ENCODE data around the gene ADGRG7. TPM values are rescaled to one million over a fixed set of nuclear protein-coding genes. Genes with fewer than 3 reads are reported as not detected.

ADGRG7 gene
- polyA plus RNA-seq, 2 of the 4 experiments (the other 2 are of a cell fraction): 0.09 TPM; not detected in 1

DNA sequence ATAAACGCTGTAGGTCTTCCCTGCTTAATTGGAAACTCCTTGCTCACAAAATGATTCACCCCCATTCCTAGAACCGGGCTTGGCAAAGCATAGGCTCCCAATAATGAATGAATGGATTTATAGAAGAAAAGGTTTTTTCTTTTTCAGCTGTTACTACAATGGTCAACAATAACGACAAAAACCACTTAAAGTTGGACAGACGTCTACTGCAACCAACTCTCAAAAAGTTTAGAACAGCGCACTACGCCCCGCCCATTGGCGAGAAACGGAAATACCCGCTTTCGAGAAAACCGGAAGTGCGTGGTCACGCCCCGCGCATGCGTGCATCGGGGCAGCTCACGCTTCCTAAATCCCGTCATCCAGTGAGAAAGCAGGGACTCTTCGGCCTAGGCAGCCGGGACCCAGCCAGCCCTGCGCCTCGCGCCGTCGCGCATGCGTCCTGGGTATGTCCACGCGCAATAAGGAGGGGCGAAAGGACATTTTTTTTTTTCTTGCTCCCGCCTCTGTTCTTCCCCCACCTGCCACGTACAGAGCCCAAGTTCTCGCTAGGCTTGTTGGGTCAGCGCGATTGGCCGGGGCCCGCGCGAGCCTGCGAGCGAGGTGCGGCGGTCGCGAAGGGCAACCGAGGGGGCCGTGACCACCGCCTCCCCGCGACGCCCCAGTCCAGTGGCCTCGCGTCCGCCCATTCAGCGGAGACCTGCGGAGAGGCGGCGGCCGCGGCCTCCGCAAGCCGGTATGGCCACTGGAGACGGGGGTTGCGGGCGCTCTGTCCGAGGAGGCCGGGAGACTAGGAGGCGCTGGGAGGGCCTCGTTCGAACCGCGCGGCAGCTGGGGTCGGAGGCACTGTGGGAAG lies 99.8 kb downstream of the ADGRG7 start, which contains the start of gene TFG:
Gene TFG, plus strand, starts transcription at position 506 of the 853 bp plus-strand sequence. CDS start 4,192 bp downstream, outside the sequence.
- peak within 1 kb of the TSS; percentile 86 for H3K4me3 ChIP-seq
- WGBS (ENCODE audit: missing lambda C conversion rate): 2% methylated on average over 33 of the region's 76 CpGs
- ChIA-PET CTCF (interaction anchor here (0.8 to 1.4 kb wide), 3 partner anchors 106 to 449 kb away, joined by 3 to 4 read pairs (median 3); no protein-coding TSS in a partner anchor), POLR2A (interaction anchor here (0.6 to 1.5 kb wide), 6 partner anchors 10 to 107 kb away, joined by 3 to 4 read pairs (median 3); no protein-coding TSS in a partner anchor)
- ATAC-seq (peak; percentile 92 to 95), FAIRE-seq (peak; percentile 46), DNase-seq (ENCODE audit: low read depth in 1 of 2, low spot score in 1 of 2) (peak; percentile 98 to 99)
- no peaks in the 10 kb centered on the region for H3K9me3 ChIP-seq
- H3K4me1 ChIP-seq: peaks cover 21% of the 10 kb centered on the region
- peak within 1 kb of the TSS; percentile 94 to 96 for H3K27ac ChIP-seq
- peak within 1 kb of the TSS; percentile 84 for H3K4me2 ChIP-seq
- no peak for TF ChIP-seq KDM1A (IDR thresholded peaks at IDR 0.05; ENCODE audit: low read depth)
- peak; percentile 69 for TF ChIP-seq MAFK (IDR thresholded peaks at IDR 0.05; ENCODE audit: partially characterized antibody)
- 0 out of 2 replicates have a peak, but pooled peaks have one; percentile 71 for TF ChIP-seq EHMT2 (IDR thresholded peaks at IDR 0.05; ENCODE audit: low read depth)
- TF ChIP-seq, protein P1, sequence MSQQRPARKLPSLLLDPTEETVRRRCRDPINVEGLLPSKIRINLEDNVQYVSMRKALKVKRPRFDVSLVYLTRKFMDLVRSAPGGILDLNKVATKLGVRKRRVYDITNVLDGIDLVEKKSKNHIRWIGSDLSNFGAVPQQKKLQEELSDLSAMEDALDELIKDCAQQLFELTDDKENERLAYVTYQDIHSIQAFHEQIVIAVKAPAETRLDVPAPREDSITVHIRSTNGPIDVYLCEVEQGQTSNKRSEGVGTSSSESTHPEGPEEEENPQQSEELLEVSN (IDR thresholded peaks at IDR 0.05; ENCODE audit: borderline replicate concordance, low read depth): peak; percentile 70
- TF ChIP-seq MYC (IDR thresholded peaks at IDR 0.05; ENCODE audit: borderline replicate concordance, low read length): peak; percentile 44; the same call in 1 of the 2 replicates
- TF ChIP-seq POLR2A (IDR thresholded peaks at IDR 0.05; ENCODE audit: low read length): peak; percentile 62
- TF ChIP-seq CHD2 (IDR thresholded peaks at IDR 0.05; ENCODE audit: low read length, partially characterized antibody): peak; percentile 65
- TF ChIP-seq HEYL (CRISPR knock-in tag; IDR thresholded peaks at IDR 0.05): no peak
- TF ChIP-seq, protein P2, sequence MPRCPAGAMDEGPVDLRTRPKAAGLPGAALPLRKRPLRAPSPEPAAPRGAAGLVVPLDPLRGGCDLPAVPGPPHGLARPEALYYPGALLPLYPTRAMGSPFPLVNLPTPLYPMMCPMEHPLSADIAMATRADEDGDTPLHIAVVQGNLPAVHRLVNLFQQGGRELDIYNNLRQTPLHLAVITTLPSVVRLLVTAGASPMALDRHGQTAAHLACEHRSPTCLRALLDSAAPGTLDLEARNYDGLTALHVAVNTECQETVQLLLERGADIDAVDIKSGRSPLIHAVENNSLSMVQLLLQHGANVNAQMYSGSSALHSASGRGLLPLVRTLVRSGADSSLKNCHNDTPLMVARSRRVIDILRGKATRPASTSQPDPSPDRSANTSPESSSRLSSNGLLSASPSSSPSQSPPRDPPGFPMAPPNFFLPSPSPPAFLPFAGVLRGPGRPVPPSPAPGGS (IDR thresholded peaks at IDR 0.05): peak; percentile 45; the same call in 1 of the 3 replicates
- no peak for TF ChIP-seq TFCP2L1 (CRISPR knock-in tag; IDR thresholded peaks at IDR 0.05)
- TF ChIP-seq, protein P3, sequence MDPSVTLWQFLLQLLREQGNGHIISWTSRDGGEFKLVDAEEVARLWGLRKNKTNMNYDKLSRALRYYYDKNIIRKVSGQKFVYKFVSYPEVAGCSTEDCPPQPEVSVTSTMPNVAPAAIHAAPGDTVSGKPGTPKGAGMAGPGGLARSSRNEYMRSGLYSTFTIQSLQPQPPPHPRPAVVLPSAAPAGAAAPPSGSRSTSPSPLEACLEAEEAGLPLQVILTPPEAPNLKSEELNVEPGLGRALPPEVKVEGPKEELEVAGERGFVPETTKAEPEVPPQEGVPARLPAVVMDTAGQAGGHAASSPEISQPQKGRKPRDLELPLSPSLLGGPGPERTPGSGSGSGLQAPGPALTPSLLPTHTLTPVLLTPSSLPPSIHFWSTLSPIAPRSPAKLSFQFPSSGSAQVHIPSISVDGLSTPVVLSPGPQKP (IDR thresholded peaks at IDR 0.05; ENCODE audit: low read depth, low read length): 0 out of 2 replicates have a peak, but pooled peaks have one; percentile 59
- TF ChIP-seq ZSCAN20 (CRISPR knock-in tag; IDR thresholded peaks at IDR 0.05): no peak
- 0 out of 2 replicates have a peak, but pooled peaks have one; percentile 24 for TF ChIP-seq BHLHE40 (IDR thresholded peaks at IDR 0.05; ENCODE audit: low read depth, low read length)
- TF ChIP-seq, protein P4, sequence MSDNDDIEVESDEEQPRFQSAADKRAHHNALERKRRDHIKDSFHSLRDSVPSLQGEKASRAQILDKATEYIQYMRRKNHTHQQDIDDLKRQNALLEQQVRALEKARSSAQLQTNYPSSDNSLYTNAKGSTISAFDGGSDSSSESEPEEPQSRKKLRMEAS (IDR thresholded peaks at IDR 0.05): peak; percentile 68; the same call in 1 of the 2 replicates
- peak; percentile 77 for TF ChIP-seq PHF8 (IDR thresholded peaks at IDR 0.05; ENCODE audit: borderline replicate concordance, low read depth)
- TF ChIP-seq, protein P5, sequence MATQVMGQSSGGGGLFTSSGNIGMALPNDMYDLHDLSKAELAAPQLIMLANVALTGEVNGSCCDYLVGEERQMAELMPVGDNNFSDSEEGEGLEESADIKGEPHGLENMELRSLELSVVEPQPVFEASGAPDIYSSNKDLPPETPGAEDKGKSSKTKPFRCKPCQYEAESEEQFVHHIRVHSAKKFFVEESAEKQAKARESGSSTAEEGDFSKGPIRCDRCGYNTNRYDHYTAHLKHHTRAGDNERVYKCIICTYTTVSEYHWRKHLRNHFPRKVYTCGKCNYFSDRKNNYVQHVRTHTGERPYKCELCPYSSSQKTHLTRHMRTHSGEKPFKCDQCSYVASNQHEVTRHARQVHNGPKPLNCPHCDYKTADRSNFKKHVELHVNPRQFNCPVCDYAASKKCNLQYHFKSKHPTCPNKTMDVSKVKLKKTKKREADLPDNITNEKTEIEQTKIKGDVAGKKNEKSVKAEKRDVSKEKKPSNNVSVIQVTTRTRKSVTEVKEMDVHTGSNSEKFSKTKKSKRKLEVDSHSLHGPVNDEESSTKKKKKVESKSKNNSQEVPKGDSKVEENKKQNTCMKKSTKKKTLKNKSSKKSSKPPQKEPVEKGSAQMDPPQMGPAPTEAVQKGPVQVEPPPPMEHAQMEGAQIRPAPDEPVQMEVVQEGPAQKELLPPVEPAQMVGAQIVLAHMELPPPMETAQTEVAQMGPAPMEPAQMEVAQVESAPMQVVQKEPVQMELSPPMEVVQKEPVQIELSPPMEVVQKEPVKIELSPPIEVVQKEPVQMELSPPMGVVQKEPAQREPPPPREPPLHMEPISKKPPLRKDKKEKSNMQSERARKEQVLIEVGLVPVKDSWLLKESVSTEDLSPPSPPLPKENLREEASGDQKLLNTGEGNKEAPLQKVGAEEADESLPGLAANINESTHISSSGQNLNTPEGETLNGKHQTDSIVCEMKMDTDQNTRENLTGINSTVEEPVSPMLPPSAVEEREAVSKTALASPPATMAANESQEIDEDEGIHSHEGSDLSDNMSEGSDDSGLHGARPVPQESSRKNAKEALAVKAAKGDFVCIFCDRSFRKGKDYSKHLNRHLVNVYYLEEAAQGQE (IDR thresholded peaks at IDR 0.05): peak; percentile 60
- TF ChIP-seq, protein P6, sequence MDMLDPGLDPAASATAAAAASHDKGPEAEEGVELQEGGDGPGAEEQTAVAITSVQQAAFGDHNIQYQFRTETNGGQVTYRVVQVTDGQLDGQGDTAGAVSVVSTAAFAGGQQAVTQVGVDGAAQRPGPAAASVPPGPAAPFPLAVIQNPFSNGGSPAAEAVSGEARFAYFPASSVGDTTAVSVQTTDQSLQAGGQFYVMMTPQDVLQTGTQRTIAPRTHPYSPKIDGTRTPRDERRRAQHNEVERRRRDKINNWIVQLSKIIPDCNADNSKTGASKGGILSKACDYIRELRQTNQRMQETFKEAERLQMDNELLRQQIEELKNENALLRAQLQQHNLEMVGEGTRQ (IDR thresholded peaks at IDR 0.05): no peak; the same call in 1 of the 2 replicates
- TF ChIP-seq, protein P7, sequence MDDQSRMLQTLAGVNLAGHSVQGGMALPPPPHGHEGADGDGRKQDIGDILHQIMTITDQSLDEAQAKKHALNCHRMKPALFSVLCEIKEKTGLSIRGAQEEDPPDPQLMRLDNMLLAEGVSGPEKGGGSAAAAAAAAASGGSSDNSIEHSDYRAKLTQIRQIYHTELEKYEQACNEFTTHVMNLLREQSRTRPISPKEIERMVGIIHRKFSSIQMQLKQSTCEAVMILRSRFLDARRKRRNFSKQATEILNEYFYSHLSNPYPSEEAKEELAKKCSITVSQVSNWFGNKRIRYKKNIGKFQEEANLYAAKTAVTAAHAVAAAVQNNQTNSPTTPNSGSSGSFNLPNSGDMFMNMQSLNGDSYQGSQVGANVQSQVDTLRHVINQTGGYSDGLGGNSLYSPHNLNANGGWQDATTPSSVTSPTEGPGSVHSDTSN (IDR thresholded peaks at IDR 0.05): 0 out of 2 replicates have a peak, but pooled peaks have one; percentile 24
- TF ChIP-seq JUN (IDR thresholded peaks at IDR 0.05): peak in 1 of 2 experiments; percentile 47; a peak in 3 of 5 replicates
